GM23338 (cell line): ENCODE results near the gene LIMCH1. TPM values are rescaled to one million over a fixed set of nuclear protein-coding genes. Genes with fewer than 3 reads are reported as not detected.

ENCODE experiments used
- ATAC-seq: fragments of 200-7000 bp; cut with Tn5 transposase; 3 replicates; pipeline ENCODE4 v1.9.1; 2020
- DNase-seq: peaks from one replicate; pipeline ENCODE4 v3.0.0-alpha.2; 2015; ENCODE audit warnings: low spot score
- H2AFZ ChIP-seq: fragments of 200-600 bp; sonication (generic); 2 replicates; pipeline ENCODE4 v1.8.0; 2016; ENCODE audit warnings: antibody characterized with exemption, mild to moderate bottlenecking, moderate library complexity
- H3F3A ChIP-seq: fragments of 200-600 bp; sonication (generic); replicated peaks from 2 replicates; pipeline ENCODE4 v1.8.0; 2017; ENCODE audit warnings: antibody characterized with exemption, mixed run types, low read depth
- H3K27ac ChIP-seq: fragments of 200-600 bp; sonication (generic); 2 replicates; pipeline ENCODE4 v1.6.1; 2016; ENCODE audit warnings: low read depth
- H3K27me3 ChIP-seq: fragments of 200-600 bp; sonication (generic); 2 replicates; pipeline ENCODE4 v1.8.0; 2016; ENCODE audit warnings: mild to moderate bottlenecking, mixed run types, moderate library complexity; ENCODE audit not compliant: insufficient read depth
- H3K36me3 ChIP-seq: fragments of 200-600 bp; sonication (generic); 2 replicates; pipeline ENCODE4 v1.8.0; 2016; ENCODE audit warnings: mild to moderate bottlenecking; ENCODE audit not compliant: insufficient read depth
- H3K4me1 ChIP-seq: fragments of 200-600 bp; sonication (generic); 2 replicates; pipeline ENCODE4 v1.8.0; 2016; ENCODE audit warnings: mild to moderate bottlenecking, moderate library complexity; ENCODE audit not compliant: insufficient read depth
- H3K4me2 ChIP-seq: fragments of 200-600 bp; sonication (generic); 2 replicates; pipeline ENCODE4 v1.7.1; 2017; ENCODE audit warnings: mixed run types
- H3K4me3 ChIP-seq: fragments of 200-600 bp; sonication (generic); 2 replicates; pipeline ENCODE4 v1.6.1; 2016; ENCODE audit warnings: mixed run types
- H3K79me2 ChIP-seq: fragments of 200-600 bp; sonication (generic); replicated peaks from 2 replicates; pipeline ENCODE4 v1.8.0; 2017; ENCODE audit warnings: mild to moderate bottlenecking; ENCODE audit not compliant: insufficient read depth
- H3K9me2 ChIP-seq: fragments of 200-600 bp; sonication (generic); 2 replicates; pipeline ENCODE4 v1.8.0; 2017; ENCODE audit not compliant: insufficient read depth
- H4K20me1 ChIP-seq: fragments of 200-600 bp; sonication (generic); replicated peaks from 2 replicates; pipeline ENCODE4 v1.8.0; 2017; ENCODE audit warnings: mild to moderate bottlenecking; ENCODE audit not compliant: insufficient read depth
- H3K27ac Mint-ChIP-seq: 2 replicates; pipeline ENCODE4 v1.8.0; 2020; ENCODE audit warnings: inconsistent platforms, mild to moderate bottlenecking, moderate library complexity, mixed read lengths
- H3K27me3 Mint-ChIP-seq: 3 replicates; pipeline ENCODE4 v1.8.0; 2022; ENCODE audit warnings: low read depth, mild to moderate bottlenecking, moderate library complexity, mixed read lengths, inconsistent platforms; ENCODE audit not compliant: insufficient read depth, poor library complexity
- H3K36me3 Mint-ChIP-seq: 3 replicates; pipeline ENCODE4 v1.8.0; 2021; ENCODE audit warnings: low read depth, mild to moderate bottlenecking, inconsistent platforms, moderate library complexity, mixed read lengths
- H3K4me1 Mint-ChIP-seq: 3 replicates; pipeline ENCODE4 v1.8.0; 2020; ENCODE audit warnings: mild to moderate bottlenecking, inconsistent platforms, mixed read lengths
- H3K4me3 Mint-ChIP-seq: 3 replicates; pipeline ENCODE4 v1.8.0; 2021; ENCODE audit warnings: moderate library complexity, mild to moderate bottlenecking, inconsistent platforms, mixed read lengths
- H3K9me3 Mint-ChIP-seq: 3 replicates; pipeline ENCODE4 v1.8.0; 2020; ENCODE audit warnings: moderate library complexity, mild to moderate bottlenecking, inconsistent platforms, mixed read lengths
- CREB1 ChIP-seq: fragments of 250-450 bp; sonication (Bioruptor Pico); IDR thresholded peaks from 2 replicates; pipeline ENCODE4 v1.5.0; 2020; ENCODE audit warnings: low read depth, mild to moderate bottlenecking, moderate library complexity
- CTCF ChIP-seq, 2 experiments: fragments of 200-600 bp in 1 of 2; sonication (generic) in 1 of 2; conservative IDR thresholded peaks; 2 replicates each; pipeline versions ENCODE4 v1.5.1 to v1.6.1; 2016 to 2017; ENCODE audit warnings: antibody characterized with exemption in 2 of 2, low read depth in 2 of 2, mild to moderate bottlenecking in 2 of 2, moderate library complexity in 1 of 2
- ETS1 ChIP-seq: IDR thresholded peaks from 2 replicates; pipeline ENCODE4 v1.6.1; 2016; ENCODE audit warnings: antibody characterized with exemption
- EZH2 ChIP-seq: fragments of 200-600 bp; sonication (generic); IDR thresholded peaks from one replicate; pipeline ENCODE4 v1.8.0; 2017; ENCODE audit warnings: antibody characterized with exemption, mild to moderate bottlenecking, low read depth; ENCODE audit not compliant: unreplicated experiment
- EZH2phosphoT487 ChIP-seq: fragments of 200-600 bp; sonication (generic); IDR thresholded peaks from one replicate; pipeline ENCODE4 v1.8.1; 2018; ENCODE audit warnings: antibody characterized with exemption; ENCODE audit not compliant: unreplicated experiment
- JUNB ChIP-seq: IDR thresholded peaks from one replicate; pipeline ENCODE4 v1.6.1; 2016; ENCODE audit warnings: antibody characterized with exemption; ENCODE audit not compliant: unreplicated experiment
- NANOG ChIP-seq: IDR thresholded peaks from 2 replicates; pipeline ENCODE4 v1.6.1; 2016; ENCODE audit warnings: antibody characterized with exemption, borderline replicate concordance
- POLR2AphosphoS5 ChIP-seq: IDR thresholded peaks from 2 replicates; pipeline ENCODE4 v1.6.1; 2016; ENCODE audit warnings: antibody characterized with exemption, low read depth
- REST ChIP-seq: IDR thresholded peaks from one replicate; pipeline ENCODE4 v1.6.1; 2018; ENCODE audit warnings: antibody characterized with exemption; ENCODE audit not compliant: unreplicated experiment
- STAT1 ChIP-seq: IDR thresholded peaks from one replicate; pipeline ENCODE4 v1.6.1; 2016; ENCODE audit warnings: antibody characterized with exemption; ENCODE audit not compliant: unreplicated experiment
- ZNF114 ChIP-seq: fragments of 250-450 bp; sonication (Bioruptor Pico); IDR thresholded peaks from 2 replicates; pipeline ENCODE4 v1.5.0; 2020; ENCODE audit warnings: mild to moderate bottlenecking, moderate library complexity
- ZNF331 ChIP-seq: fragments of 250-450 bp; sonication (Bioruptor Pico); IDR thresholded peaks from 2 replicates; pipeline ENCODE4 v1.5.0; 2020; ENCODE audit warnings: low read depth, mild to moderate bottlenecking, moderate library complexity
- ZNF462 ChIP-seq: fragments of 250-450 bp; sonication (Bioruptor Pico); IDR thresholded peaks from 2 replicates; pipeline ENCODE4 v1.5.0; 2020; ENCODE audit warnings: mild to moderate bottlenecking, moderate library complexity
- polyA plus RNA-seq: library from polyadenylated mRNA; unstranded; fragments of >200 nt; fragmentation: Nextera tagmentation; extraction: Ambion mirVana; gene quantifications from 2 replicates; pipeline ENCODE4 v1.2.1, GENCODE V29; 2016
- total RNA-seq: library from RNA; depleted of rRNA; stranded (reverse); fragments of >200 nt; shearing (Covaris generic); gene quantifications from 2 replicates; pipeline ENCODE4 v1.2.3, GENCODE V29; 2014

LIMCH1 gene
- total and polyA plus RNA-seq, 2 experiments from 2014 or later = 1.5 TPM

- H3K27ac ChIP-seq = no peak overlapping the region
- Mint-ChIP-seq H3K36me3 (no peaks in the 10 kb centered on the region), H3K27me3 (no peaks in the 10 kb centered on the region), H3K9me3 (no peaks in the 10 kb centered on the region), H3K4me3 (no peak overlapping the region), H3K4me1 (peaks cover 3% of the 10 kb centered on the region), H3K27ac (no peak overlapping the region)
- H3K36me3 ChIP-seq = no peaks in the 10 kb centered on the region
- no peaks in the 10 kb centered on the region for H3K27me3 ChIP-seq
- H2AFZ ChIP-seq = no peak overlapping the region
- no peak overlapping the region for H3K4me2 ChIP-seq
- peaks cover 6% of the 10 kb centered on the region; the same call in 1 of the 2 replicates for H3K9me2 ChIP-seq
- H3K4me3 ChIP-seq = no peak overlapping the region
- H4K20me1 ChIP-seq = no peaks in the 10 kb centered on the region
- no peak for TF ChIP-seq ZNF114
- no peak for TF ChIP-seq ETS1
- TF ChIP-seq NANOG = no peak
- no peak for TF ChIP-seq EZH2
- TF ChIP-seq REST = no peak
- no peak for TF ChIP-seq ZNF462 (CRISPR knock-in tag)
- TF ChIP-seq ZNF331 (CRISPR knock-in tag) = no peak
- no peak for TF ChIP-seq POLR2AphosphoS5
- no peak for TF ChIP-seq CTCF (conservative IDR thresholded peaks at IDR 0.05; ENCODE audit: low read depth in 2 of 2)
- TF ChIP-seq CREB1 (CRISPR knock-in tag) = no peak
- no peak for TF ChIP-seq STAT1
- TF ChIP-seq EZH2phosphoT487 = no peak
- no peak for TF ChIP-seq JUNB
- H3K4me1 ChIP-seq = peaks cover 2% of the 10 kb centered on the region; the same call in 1 of the 2 replicates
- no peak for ATAC-seq
- H3F3A ChIP-seq = no peaks in the 10 kb centered on the region
- no peak for DNase-seq
- no peaks in the 10 kb centered on the region for H3K79me2 ChIP-seq
Observed at GRCh38 chr4:41509451-41509866, 28.5 kb upstream of the LIMCH1 start.
